Measurements from ENCODE around the gene SCEL.

Gene SCEL

DNA sequence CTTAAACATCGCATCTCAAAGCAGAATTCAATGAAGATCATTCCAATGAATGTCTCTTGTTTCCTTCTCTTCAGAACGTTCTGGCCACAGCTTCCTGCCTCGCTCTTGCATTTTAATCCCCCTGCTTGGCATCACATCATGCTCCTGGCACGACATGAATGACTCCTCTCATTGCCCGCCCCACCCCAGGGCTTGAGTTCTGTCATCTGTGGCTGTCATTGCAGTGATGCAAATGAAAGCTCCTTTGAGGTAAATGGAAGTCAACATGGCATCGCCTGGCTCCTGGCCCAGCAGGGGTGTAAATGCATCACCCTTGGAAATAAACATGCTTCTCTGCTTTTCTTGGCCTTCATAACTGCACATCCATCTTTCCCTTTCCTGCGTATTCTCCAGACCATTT, 48.6 kb downstream of the SCEL start:
- Histone ChIP-seq H3K27me3 (ENCODE audit: insufficient read depth, poor library complexity, severe bottlenecking) (peaks cover 4% of the 10 kb centered on the region), H3K4me3 (replicated peaks; ENCODE audit: insufficient read depth, low read length) (no peak overlapping the region), H3K27ac (replicated peaks) (no peak overlapping the region)
- no peak for DNase-seq (ENCODE audit: low read depth in 1 of 2, low spot score in 1 of 2)
- TF ChIP-seq GABPA (IDR thresholded peaks at IDR 0.05; ENCODE audit: low read depth): no peak
- TF ChIP-seq SPI1 (IDR thresholded peaks at IDR 0.05; ENCODE audit: borderline replicate concordance, low read depth): no peak
- TF ChIP-seq, protein P1, sequence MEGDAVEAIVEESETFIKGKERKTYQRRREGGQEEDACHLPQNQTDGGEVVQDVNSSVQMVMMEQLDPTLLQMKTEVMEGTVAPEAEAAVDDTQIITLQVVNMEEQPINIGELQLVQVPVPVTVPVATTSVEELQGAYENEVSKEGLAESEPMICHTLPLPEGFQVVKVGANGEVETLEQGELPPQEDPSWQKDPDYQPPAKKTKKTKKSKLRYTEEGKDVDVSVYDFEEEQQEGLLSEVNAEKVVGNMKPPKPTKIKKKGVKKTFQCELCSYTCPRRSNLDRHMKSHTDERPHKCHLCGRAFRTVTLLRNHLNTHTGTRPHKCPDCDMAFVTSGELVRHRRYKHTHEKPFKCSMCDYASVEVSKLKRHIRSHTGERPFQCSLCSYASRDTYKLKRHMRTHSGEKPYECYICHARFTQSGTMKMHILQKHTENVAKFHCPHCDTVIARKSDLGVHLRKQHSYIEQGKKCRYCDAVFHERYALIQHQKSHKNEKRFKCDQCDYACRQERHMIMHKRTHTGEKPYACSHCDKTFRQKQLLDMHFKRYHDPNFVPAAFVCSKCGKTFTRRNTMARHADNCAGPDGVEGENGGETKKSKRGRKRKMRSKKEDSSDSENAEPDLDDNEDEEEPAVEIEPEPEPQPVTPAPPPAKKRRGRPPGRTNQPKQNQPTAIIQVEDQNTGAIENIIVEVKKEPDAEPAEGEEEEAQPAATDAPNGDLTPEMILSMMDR (IDR thresholded peaks at IDR 0.05; ENCODE audit: insufficient read depth, low read length): no peak
- TF ChIP-seq, protein P2, sequence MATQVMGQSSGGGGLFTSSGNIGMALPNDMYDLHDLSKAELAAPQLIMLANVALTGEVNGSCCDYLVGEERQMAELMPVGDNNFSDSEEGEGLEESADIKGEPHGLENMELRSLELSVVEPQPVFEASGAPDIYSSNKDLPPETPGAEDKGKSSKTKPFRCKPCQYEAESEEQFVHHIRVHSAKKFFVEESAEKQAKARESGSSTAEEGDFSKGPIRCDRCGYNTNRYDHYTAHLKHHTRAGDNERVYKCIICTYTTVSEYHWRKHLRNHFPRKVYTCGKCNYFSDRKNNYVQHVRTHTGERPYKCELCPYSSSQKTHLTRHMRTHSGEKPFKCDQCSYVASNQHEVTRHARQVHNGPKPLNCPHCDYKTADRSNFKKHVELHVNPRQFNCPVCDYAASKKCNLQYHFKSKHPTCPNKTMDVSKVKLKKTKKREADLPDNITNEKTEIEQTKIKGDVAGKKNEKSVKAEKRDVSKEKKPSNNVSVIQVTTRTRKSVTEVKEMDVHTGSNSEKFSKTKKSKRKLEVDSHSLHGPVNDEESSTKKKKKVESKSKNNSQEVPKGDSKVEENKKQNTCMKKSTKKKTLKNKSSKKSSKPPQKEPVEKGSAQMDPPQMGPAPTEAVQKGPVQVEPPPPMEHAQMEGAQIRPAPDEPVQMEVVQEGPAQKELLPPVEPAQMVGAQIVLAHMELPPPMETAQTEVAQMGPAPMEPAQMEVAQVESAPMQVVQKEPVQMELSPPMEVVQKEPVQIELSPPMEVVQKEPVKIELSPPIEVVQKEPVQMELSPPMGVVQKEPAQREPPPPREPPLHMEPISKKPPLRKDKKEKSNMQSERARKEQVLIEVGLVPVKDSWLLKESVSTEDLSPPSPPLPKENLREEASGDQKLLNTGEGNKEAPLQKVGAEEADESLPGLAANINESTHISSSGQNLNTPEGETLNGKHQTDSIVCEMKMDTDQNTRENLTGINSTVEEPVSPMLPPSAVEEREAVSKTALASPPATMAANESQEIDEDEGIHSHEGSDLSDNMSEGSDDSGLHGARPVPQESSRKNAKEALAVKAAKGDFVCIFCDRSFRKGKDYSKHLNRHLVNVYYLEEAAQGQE (IDR thresholded peaks at IDR 0.05; ENCODE audit: insufficient replicate concordance, low read depth): no peak
- TF ChIP-seq POLR2AphosphoS5 (IDR thresholded peaks at IDR 0.05; ENCODE audit: low read depth): no peak

DNA sequence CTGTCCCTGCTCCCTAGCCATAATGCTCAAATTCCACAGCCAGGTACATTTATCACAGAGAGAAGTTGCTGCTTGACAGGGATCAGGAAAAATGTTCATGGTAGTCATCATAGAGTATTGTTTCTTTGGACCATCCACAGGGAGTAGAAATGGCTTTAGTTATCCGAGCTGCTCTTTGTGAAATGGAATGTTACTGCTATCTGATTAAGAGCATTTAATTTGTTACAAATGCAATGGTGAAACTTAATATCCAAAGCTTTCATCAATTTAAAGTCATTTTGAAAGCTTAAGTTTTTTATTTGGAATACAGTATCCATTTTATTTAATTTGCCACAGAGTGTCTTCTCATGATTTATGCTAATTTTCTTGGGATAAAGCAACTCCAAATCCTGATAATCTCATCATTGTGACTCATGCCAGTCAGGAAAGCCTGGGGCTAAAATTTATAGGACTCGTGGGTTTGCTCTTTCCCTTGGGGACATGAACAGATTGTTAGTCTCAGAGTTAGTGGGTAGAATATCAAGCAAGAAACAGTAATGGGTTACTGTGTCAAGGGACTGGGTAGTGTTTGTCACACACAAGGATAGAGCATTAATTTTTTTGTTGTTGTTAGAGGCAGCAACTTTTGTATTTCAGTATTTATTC, 59.8 kb downstream of the SCEL start:
- Histone ChIP-seq H3K4me3 (replicated peaks; ENCODE audit: insufficient read depth, low read length) (no peak overlapping the region), H3K27me3 (ENCODE audit: insufficient read depth, poor library complexity, severe bottlenecking) (peaks cover 6% of the 10 kb centered on the region), H3K27ac (replicated peaks) (no peak overlapping the region)
- DNase-seq (ENCODE audit: low read depth in 1 of 2, low spot score in 1 of 2): no peak
- TF ChIP-seq, protein P2 (IDR thresholded peaks at IDR 0.05; ENCODE audit: insufficient replicate concordance, low read depth): no peak
- no peak for TF ChIP-seq SPI1 (IDR thresholded peaks at IDR 0.05; ENCODE audit: borderline replicate concordance, low read depth)
- TF ChIP-seq, protein P1 (IDR thresholded peaks at IDR 0.05; ENCODE audit: insufficient read depth, low read length): no peak
- no peak for TF ChIP-seq POLR2AphosphoS5 (IDR thresholded peaks at IDR 0.05; ENCODE audit: low read depth)
- no peak for TF ChIP-seq GABPA (IDR thresholded peaks at IDR 0.05; ENCODE audit: low read depth)

DNA sequence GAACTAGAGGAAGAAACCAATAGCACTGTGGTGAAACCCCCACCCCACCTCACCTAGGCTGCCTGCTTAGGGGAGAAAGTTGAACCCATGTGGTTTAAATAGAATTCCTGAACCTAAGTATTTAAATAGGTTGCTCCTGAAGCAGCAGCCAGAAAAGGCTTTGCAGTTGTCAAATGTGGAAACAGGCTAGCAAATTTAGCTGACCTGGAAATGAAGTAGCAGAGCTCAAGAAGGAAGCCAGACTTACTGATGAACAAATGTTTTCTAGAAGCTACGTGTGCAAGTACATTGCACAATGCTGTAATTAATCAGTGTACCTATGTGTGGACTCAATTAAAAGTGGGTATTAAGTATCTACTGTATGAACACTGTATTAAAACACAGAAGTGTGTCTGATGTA, 61.3 kb downstream of the SCEL start:
- Histone ChIP-seq H3K4me3 (replicated peaks; ENCODE audit: insufficient read depth, low read length) (no peak overlapping the region), H3K27me3 (ENCODE audit: insufficient read depth, poor library complexity, severe bottlenecking) (peaks cover 5% of the 10 kb centered on the region), H3K27ac (replicated peaks) (no peak overlapping the region)
- TF ChIP-seq POLR2AphosphoS5 (IDR thresholded peaks at IDR 0.05; ENCODE audit: low read depth) (no peak), GABPA (IDR thresholded peaks at IDR 0.05; ENCODE audit: low read depth) (no peak), SPI1 (IDR thresholded peaks at IDR 0.05; ENCODE audit: borderline replicate concordance, low read depth) (no peak)
- TF ChIP-seq, protein P1 (IDR thresholded peaks at IDR 0.05; ENCODE audit: insufficient read depth, low read length): no peak
- TF ChIP-seq, protein P2 (IDR thresholded peaks at IDR 0.05; ENCODE audit: insufficient replicate concordance, low read depth): no peak
- DNase-seq (ENCODE audit: low read depth in 1 of 2, low spot score in 1 of 2): no peak
